IMR-90 (cell line): ENCODE data around the gene C9orf152. TPM values are rescaled to one million over a fixed set of nuclear protein-coding genes. Genes with fewer than 3 reads are reported as not detected.

Source experiments
- ATAC-seq: fragments of 200-7000 bp; cut with Tn5 transposase; 2 replicates; pipeline ENCODE4 v1.9.1; 2020; ENCODE audit warnings: low read depth, mild to moderate bottlenecking, moderate library complexity
- BruUV-seq: library from RNA; stranded (reverse); fragments of 400-500 nt; replicated peaks from 2 replicates; lab custom pipeline; 2021; lab: Mats Ljungman, UMichigan
- CTCF ChIA-PET: fragments of 300-600 bp; formaldehyde crosslinking; extraction: SDS; loops from one replicate; lab custom pipeline; 2021; ENCODE audit warnings: antibody characterized with exemption; lab: Yijun Ruan, JAX
- POLR2A ChIA-PET: fragments of 300-600 bp; sonication (Branson Sonifier 250); formaldehyde crosslinking; loops from one replicate; lab custom pipeline; 2022; ENCODE audit warnings: antibody characterized with exemption; ENCODE audit not compliant: unreplicated experiment; lab: Charles Lee
- DNase-seq: peaks from one replicate; pipeline ENCODE4 v3.0.0; 2013
- H2AFZ ChIP-seq: replicated peaks from 2 replicates; pipeline ENCODE3; 2013; ENCODE audit warnings: low read length, mild to moderate bottlenecking; ENCODE audit not compliant: poor library complexity
- H2AK5ac ChIP-seq: 2 replicates; pipeline ENCODE4 v1.6.1; 2013; ENCODE audit warnings: low read depth, low read length, inconsistent platforms
- H2AK9ac ChIP-seq: replicated peaks from 2 replicates; pipeline ENCODE3; 2013; ENCODE audit warnings: mild to moderate bottlenecking, low read depth, low read length, moderate library complexity; ENCODE audit not compliant: poor library complexity
- H2BK120ac ChIP-seq: 2 replicates; pipeline ENCODE4 v1.6.1; 2013; ENCODE audit warnings: low read depth, low read length, inconsistent platforms
- H2BK15ac ChIP-seq: 3 replicates; pipeline ENCODE4 v1.6.1; 2013; ENCODE audit warnings: low read depth, low read length, inconsistent platforms
- H2BK20ac ChIP-seq: 2 replicates; pipeline ENCODE4 v1.6.1; 2013; ENCODE audit warnings: low read depth, mild to moderate bottlenecking, inconsistent platforms, low read length, moderate library complexity
- H2BK5ac ChIP-seq: 2 replicates; pipeline ENCODE4 v1.6.1; 2013; ENCODE audit warnings: mild to moderate bottlenecking, low read depth, low read length, inconsistent platforms; ENCODE audit not compliant: poor library complexity, severe bottlenecking
- H3K14ac ChIP-seq: replicated peaks from 2 replicates; pipeline ENCODE4 v1.6.1; 2013; ENCODE audit warnings: low read depth, low read length, inconsistent platforms
- H3K18ac ChIP-seq: 2 replicates; pipeline ENCODE4 v1.6.1; 2013; ENCODE audit warnings: low read depth, low read length, control low read depth
- H3K23ac ChIP-seq: 2 replicates; pipeline ENCODE4 v1.6.1; 2013; ENCODE audit warnings: low read depth, low read length, inconsistent platforms
- H3K27ac ChIP-seq: 2 replicates; pipeline ENCODE4 v1.5.1; 2013; ENCODE audit warnings: mild to moderate bottlenecking, control low read depth, low read length; ENCODE audit not compliant: insufficient read depth
- H3K27me3 ChIP-seq: 2 replicates; pipeline ENCODE4 v1.6.1; 2013; ENCODE audit warnings: low read length; ENCODE audit not compliant: control insufficient read depth, insufficient read depth
- H3K36me3 ChIP-seq: 2 replicates; pipeline ENCODE4 v1.6.1; 2013; ENCODE audit warnings: low read length, mixed read lengths; ENCODE audit not compliant: control insufficient read depth, insufficient read depth
- H3K4ac ChIP-seq: 2 replicates; pipeline ENCODE4 v1.6.1; 2013; ENCODE audit warnings: low read depth, low read length, inconsistent platforms
- H3K4me1 ChIP-seq: 2 replicates; pipeline ENCODE4 v1.6.1; 2013; ENCODE audit warnings: low read length, mixed read lengths; ENCODE audit not compliant: control insufficient read depth, insufficient read depth
- H3K4me2 ChIP-seq: 2 replicates; pipeline ENCODE4 v1.6.1; 2013; ENCODE audit warnings: low read depth, mild to moderate bottlenecking, control low read depth, low read length, moderate library complexity
- H3K4me3 ChIP-seq: 2 replicates; pipeline ENCODE4 v1.5.1; 2013; ENCODE audit warnings: low read depth, mild to moderate bottlenecking, control low read depth, low read length, moderate library complexity; ENCODE audit not compliant: insufficient read depth
- H3K56ac ChIP-seq: 2 replicates; pipeline ENCODE4 v1.6.1; 2013; ENCODE audit warnings: low read length, inconsistent platforms; ENCODE audit not compliant: insufficient read depth; ENCODE audit errors: extremely low read depth
- H3K79me1 ChIP-seq, 2 experiments: 2 replicates each; pipeline ENCODE4 v1.6.1; 2013; ENCODE audit warnings: low read length in 2 of 2, inconsistent platforms in 1 of 2, low read depth in 1 of 2
- H3K9ac ChIP-seq: 2 replicates; pipeline ENCODE4 v1.6.1; 2013; ENCODE audit warnings: low read depth, low read length, control low read depth
- H3K9me1 ChIP-seq: 2 replicates; pipeline ENCODE4 v1.6.1; 2013; ENCODE audit warnings: low read length, inconsistent platforms; ENCODE audit not compliant: insufficient read depth
- H3K9me3 ChIP-seq: 2 replicates; pipeline ENCODE4 v1.6.1; 2013; ENCODE audit warnings: low read length; ENCODE audit not compliant: control insufficient read depth, insufficient read depth
- H4K20me1 ChIP-seq: 2 replicates; pipeline ENCODE4 v1.6.1; 2013; ENCODE audit warnings: low read length, inconsistent platforms; ENCODE audit not compliant: insufficient read depth
- H4K5ac ChIP-seq: 2 replicates; pipeline ENCODE4 v1.6.1; 2013; ENCODE audit warnings: mild to moderate bottlenecking, low read depth, low read length, control low read depth
- H4K8ac ChIP-seq, 2 experiments: 2 replicates each; pipeline ENCODE4 v1.6.1; 2013; ENCODE audit warnings: low read depth in 2 of 2, low read length in 2 of 2, control low read depth in 1 of 2, inconsistent platforms in 1 of 2
- H4K91ac ChIP-seq: 2 replicates; pipeline ENCODE4 v1.6.1; 2013; ENCODE audit warnings: low read depth, low read length, inconsistent platforms; ENCODE audit not compliant: insufficient read depth
- CTCF ChIP-seq: conservative IDR thresholded peaks from 2 replicates; pipeline ENCODE4 v1.5.1; 2012; ENCODE audit warnings: mild to moderate bottlenecking, low read depth, low read length, improper control_type of control experiment
- RAD21 ChIP-seq: IDR thresholded peaks from 2 replicates; pipeline ENCODE4 v1.6.1; 2012; ENCODE audit warnings: low read length, improper control_type of control experiment
- SMC3 ChIP-seq: fragments of 150-350 bp; IDR thresholded peaks from 2 replicates; pipeline ENCODE4 v1.6.1; 2016; ENCODE audit warnings: low read depth, mild to moderate bottlenecking, antibody characterized with exemption, low read length, moderate library complexity
- WGBS, 2 experiments: methylation state at CpG; one replicate each; pipeline versions ENCODE4 v1.1.5 to v1.1.7; 2013; ENCODE audit warnings: missing lambda C conversion rate in 2 of 2; ENCODE audit not compliant: insufficient read length in 1 of 2; ENCODE audit errors: extremely low coverage in 2 of 2; 5-methylcytosine and 5-hydroxymethylcytosine counted together
- dilution Hi-C: fragments of 300-500 bp; cut with HindIII; formaldehyde crosslinking; loops from one replicate; pipeline ENCODE4 v1.14.3; 2018; ENCODE audit warnings: low sequenced_read_pairs; ENCODE audit not compliant: unreplicated experiment
- in situ Hi-C: fragments of 300-500 bp; cut with MboI; formaldehyde crosslinking; loops from 3 replicates; pipeline ENCODE4 v1.14.3; 2019; ENCODE audit warnings: low sequenced_read_pairs, inconsistent platforms, mixed read lengths
- intact Hi-C: fragments of 100-400 bp; cut with micrococcal nuclease; formaldehyde crosslinking; loops from 2 replicates; pipeline ENCODE4 v1.10.0; 2022
- polyA plus RNA-seq, 3 experiments: library from polyadenylated mRNA; depleted of rRNA; stranded (reverse); fragments of >200 nt; gene quantifications; 2 replicates each; pipeline ENCODE4 v1.2.3, GENCODE V29; 2012; ENCODE audit warnings: low replicate concordance in 1 of 3
- total RNA-seq: library from RNA; depleted of rRNA; stranded (reverse); fragments of >200 nt; gene quantifications from 2 replicates; pipeline ENCODE4 v1.2.3, GENCODE V29; 2012
- TF ChIP-seq, protein P1 (sequence below): fragments of 150-350 bp; IDR thresholded peaks from 2 replicates; pipeline ENCODE4 v1.6.1; 2016; ENCODE audit warnings: low read depth, mild to moderate bottlenecking, low read length, moderate library complexity, borderline replicate concordance

Gene C9orf152
- total and polyA plus RNA-seq, 2 of the 4 experiments (the other 2 are of a cell fraction), result not detected

DNA sequence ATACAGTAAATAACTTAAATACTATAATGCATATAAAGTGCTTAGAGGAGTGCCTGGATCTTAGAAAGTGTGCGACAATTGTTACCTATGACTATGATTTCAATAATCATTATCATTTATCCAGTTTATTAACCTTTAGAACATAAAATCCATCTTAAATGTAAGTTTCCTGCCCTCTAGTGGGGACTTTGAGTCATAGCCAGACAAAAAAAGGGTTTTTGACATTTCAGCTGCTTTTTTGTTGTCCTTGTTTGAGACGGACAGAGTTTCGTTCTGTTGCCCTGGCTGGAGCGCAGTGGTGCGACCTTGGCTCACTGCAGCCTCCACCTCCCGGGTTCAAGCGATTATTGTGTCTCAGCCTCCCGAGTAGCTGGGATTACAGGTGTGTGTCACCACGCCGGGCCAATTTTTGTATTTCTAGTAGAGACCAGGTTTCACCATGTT is 9.7 kb upstream of the C9orf152 start:
- H3K56ac ChIP-seq, result no peak overlapping the region
- dilution Hi-C loops, result no loop called here
- 35% methylated on average over 7 of the region's 10 CpGs; no CpG with 5 or more reads in 1 of the 2 experiments for WGBS, 2 experiments
- no peak overlapping the region for H3K14ac ChIP-seq
- H3K4ac ChIP-seq, result no peak overlapping the region
- POLR2A ChIA-PET, result no interaction called here
- H2BK15ac ChIP-seq, result no peak overlapping the region
- H3K23ac ChIP-seq, result no peak overlapping the region
- no peak overlapping the region for H3K27ac ChIP-seq
- H2AFZ ChIP-seq, result peak overlapping the region; percentile 72
- peak; percentile 61 for TF ChIP-seq SMC3
- TF ChIP-seq CTCF, result peak; percentile 75
- TF ChIP-seq, protein P1, sequence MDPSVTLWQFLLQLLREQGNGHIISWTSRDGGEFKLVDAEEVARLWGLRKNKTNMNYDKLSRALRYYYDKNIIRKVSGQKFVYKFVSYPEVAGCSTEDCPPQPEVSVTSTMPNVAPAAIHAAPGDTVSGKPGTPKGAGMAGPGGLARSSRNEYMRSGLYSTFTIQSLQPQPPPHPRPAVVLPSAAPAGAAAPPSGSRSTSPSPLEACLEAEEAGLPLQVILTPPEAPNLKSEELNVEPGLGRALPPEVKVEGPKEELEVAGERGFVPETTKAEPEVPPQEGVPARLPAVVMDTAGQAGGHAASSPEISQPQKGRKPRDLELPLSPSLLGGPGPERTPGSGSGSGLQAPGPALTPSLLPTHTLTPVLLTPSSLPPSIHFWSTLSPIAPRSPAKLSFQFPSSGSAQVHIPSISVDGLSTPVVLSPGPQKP, result no peak
- TF ChIP-seq RAD21, result peak; percentile 68
- H4K91ac ChIP-seq, result no peak overlapping the region
- H3K4me1 ChIP-seq, result no peaks in the 10 kb centered on the region; the same call in 1 of the 2 replicates
- peak overlapping the region; percentile 78; the same call in 1 of the 2 replicates for H2AK5ac ChIP-seq
- no peak overlapping the region for H2BK20ac ChIP-seq
- no peak overlapping the region; the same call in 1 of the 2 replicates for H3K18ac ChIP-seq
- DNase-seq (peak; percentile 63), ATAC-seq (peak; percentile 74)
- no peak overlapping the region for H3K4me3 ChIP-seq
- no TSS peak for BruUV-seq
- peak overlapping the region; percentile 86; the same call in 1 of the 2 replicates for H3K4me2 ChIP-seq
- H4K8ac ChIP-seq, result peak overlapping the region in 1 of 2 experiments; percentile 82; a peak in 1 of 4 replicates
- H4K20me1 ChIP-seq, result no peaks in the 10 kb centered on the region
- no peaks in the 10 kb centered on the region for H3K9me1 ChIP-seq
- CTCF ChIA-PET, result interaction anchor here (0.6 to 1.1 kb wide), 2 partner anchors 34 to 354 kb away, joined by 3 to 4 read pairs; no protein-coding TSS in a partner anchor
- no peak overlapping the region for H4K5ac ChIP-seq
- H3K36me3 ChIP-seq, result no peaks in the 10 kb centered on the region
- H3K9ac ChIP-seq, result peak overlapping the region; percentile 84
- no peaks in the 10 kb centered on the region for H3K79me1 ChIP-seq
- no peak overlapping the region for H2AK9ac ChIP-seq
- no peaks in the 10 kb centered on the region for H3K9me3 ChIP-seq
- H2BK5ac ChIP-seq, result no peak overlapping the region
- no peak overlapping the region for H2BK120ac ChIP-seq
- intact Hi-C loops, result loop anchor here (1.0 to 2.0 kb wide), 3 partner anchors 35 to 643 kb away; no protein-coding TSS in a partner anchor
- in situ Hi-C loops, result loop anchor here (10.0 kb wide), 1 partner anchor 643 kb away; no protein-coding TSS in a partner anchor
- H3K27me3 ChIP-seq, result peaks cover 2% of the 10 kb centered on the region
